CD4-positive, alpha-beta T cell treated with Interleukin-2 at 100 ng/mL for 4 hours (primary cell): ENCODE results near the gene DSP.

Experiments used
- DNase-seq: peaks from one replicate; pipeline ENCODE4 v3.0.0-alpha.2; 2020; ENCODE audit warnings: low spot score

DSP gene

GRCh38 chr6:7604003-7604402 is 62.5 kb downstream of the DSP start:
- no peak for DNase-seq

- no peak for DNase-seq
Observed at GRCh38 chr6:7604506-7604905, 63.0 kb downstream of the DSP start.

GRCh38 chr6:7615611-7616383 is 74.3 kb downstream of the DSP start:
- DNase-seq: peak; percentile 46

GRCh38 chr6:7617801-7618764 is 76.6 kb downstream of the DSP start:
- DNase-seq: no peak

GRCh38 chr6:7621761-7622160 is 80.3 kb downstream of the DSP start:
- DNase-seq: no peak

- DNase-seq: no peak
Observed at GRCh38 chr6:7624796-7625710, 83.6 kb downstream of the DSP start.

- no peak for DNase-seq
Observed at GRCh38 chr6:7628479-7628878, 87.0 kb downstream of the DSP start.

- no peak for DNase-seq
Observed at GRCh38 chr6:7628909-7629308, 87.4 kb downstream of the DSP start.

GRCh38 chr6:7629321-7629720 is 87.8 kb downstream of the DSP start:
- no peak for DNase-seq

- DNase-seq: no peak
Observed at GRCh38 chr6:7630792-7631191, 89.3 kb downstream of the DSP start.

- DNase-seq: no peak
Observed at GRCh38 chr6:7631466-7631865, 90.0 kb downstream of the DSP start.

GRCh38 chr6:7632501-7633290 is 91.2 kb downstream of the DSP start:
- DNase-seq: no peak

- no peak for DNase-seq
Observed at GRCh38 chr6:7633361-7633760, 91.9 kb downstream of the DSP start.

GRCh38 chr6:7636151-7636550 is 94.7 kb downstream of the DSP start:
- no peak for DNase-seq
